ENCODE data around the gene GNB1L.

GNB1L gene

GRCh38 chr22:19760951-19761724 lies 93.5 kb downstream of the GNB1L start:
- DNase-seq, result no peak

DNA sequence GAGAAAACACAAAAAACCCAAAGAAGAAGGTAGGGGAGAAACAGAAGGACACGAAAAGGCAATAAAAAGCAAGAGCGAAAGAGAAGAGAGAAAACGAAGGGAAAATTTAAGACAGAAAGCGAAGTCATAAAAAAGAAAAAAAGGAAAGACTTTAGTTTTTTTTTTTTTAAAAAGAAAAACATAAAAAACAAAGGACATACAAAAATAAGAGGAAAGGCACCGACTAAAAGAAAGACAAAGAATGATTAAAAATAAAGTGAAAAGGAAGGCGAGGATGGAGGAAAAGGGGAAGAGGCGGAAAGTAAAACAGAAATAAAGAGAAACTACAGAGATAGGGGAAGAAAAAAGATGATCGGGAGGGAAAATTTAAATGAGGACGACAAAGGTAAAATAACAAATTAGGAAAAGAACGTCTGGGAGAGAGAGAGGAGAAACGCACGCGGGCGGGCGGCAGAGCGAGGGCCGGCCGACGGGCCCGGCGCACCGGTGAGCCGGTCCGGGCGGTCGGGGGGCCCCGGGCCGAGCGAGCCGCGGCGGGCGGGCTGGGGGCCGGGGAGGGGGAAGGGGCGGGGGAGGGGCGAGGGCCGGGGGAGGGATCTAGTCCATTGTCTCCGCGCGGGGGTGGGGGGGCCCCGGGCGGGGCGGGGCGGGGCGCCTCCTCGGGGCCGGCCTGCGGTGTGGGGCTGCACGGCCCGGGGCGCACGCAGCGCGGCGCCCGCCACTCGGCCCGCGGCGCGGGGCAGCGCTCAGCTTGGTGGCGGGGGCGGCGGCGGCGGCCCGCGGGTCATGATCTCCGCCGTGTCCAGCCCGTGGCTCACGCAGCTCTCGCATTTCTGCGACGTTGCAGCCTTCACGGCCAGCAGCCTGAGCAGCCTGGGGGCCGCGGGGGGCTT lies 94.4 kb downstream of the GNB1L start, which contains the start of gene TBX1:
Gene TBX1 (plus strand): TSS at position 721 of the 893 bp plus-strand sequence. CDS start 66 bp downstream, at position 787.
- DNase-seq, result no peak

GRCh38 chr22:19759427-19760057 lies 95.1 kb downstream of the GNB1L start:
- DNase-seq, result no peak

DNA sequence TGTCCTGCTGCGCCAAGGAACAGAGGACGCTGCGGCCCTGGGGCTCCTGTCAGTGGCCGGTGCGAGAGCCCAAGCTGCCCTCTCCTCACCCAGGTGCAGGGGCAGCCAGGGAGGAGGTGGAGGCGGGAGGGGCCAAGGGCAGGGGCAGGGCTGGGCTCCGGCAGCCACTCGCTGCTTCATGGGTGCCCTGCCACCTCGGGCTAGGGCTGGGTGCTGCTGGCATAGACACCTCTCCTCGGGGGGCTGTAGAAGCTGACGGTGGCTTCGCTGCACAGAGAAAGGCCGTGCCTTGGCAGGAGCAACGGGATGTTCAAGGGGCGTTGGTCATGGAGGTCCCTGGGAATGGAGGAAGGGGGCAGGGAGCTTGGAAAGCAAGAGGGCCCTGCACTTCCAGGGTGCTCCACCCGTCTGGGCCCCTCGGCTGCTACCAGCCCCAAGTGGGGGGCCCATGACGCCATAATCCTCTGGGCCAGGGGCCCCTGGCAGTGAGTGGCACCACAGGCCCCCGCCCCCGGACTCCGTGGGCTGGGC lies 95.7 kb downstream of the GNB1L start:
- DNase-seq, result no peak

DNA sequence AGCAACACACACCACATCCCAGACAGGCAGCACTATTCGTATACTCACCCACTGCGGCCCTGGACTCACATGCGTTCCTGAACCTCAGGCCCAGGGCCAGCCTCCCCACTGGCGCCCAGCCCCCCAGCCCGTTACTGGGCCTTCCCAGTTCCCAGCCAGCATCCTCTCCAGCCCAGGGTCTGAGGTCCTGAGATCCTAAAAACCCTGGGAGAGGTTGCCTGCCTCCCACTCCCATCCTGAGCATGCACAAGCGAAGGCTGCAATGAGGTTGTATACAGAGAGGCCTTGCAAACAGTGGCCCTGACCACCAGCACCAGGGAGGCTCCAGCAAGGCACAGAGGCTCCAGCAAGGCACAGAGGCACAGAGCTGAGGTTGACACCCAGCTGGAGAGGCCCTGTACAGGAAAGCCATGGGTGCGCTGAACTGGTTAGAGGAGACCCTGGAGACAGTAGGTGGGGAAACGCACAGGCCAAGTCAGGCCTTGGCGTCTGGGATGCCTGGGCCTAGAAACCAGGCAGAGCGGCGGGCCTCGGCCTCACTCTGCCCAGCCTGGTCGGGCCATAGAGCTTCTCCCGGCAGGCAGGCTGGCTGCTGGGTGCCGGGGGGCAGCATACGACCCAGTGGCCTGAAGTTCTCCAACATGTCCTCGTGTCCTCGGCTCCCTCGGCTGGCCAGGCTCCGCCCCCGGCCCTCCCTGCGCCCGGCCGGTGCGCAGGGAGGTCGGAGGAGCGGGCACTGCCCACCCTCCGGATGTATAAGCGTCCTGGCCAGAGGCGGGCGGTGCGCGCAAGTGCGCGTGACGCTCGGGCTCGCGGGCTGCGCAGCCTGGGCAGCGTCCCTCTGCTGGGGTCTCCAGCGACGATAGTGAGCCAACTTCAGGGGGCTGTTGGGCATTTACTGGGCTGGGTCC lies 96.4 kb downstream of the GNB1L start:
- DNase-seq, result no peak

GRCh38 chr22:19757140-19757984 lies 97.3 kb downstream of the GNB1L start:
- DNase-seq, result no peak

GRCh38 chr22:19756288-19757128 lies 98.2 kb downstream of the GNB1L start:
- no peak for DNase-seq

- no peak for DNase-seq
Observed at GRCh38 chr22:19755722-19756287, 98.9 kb downstream of the GNB1L start.

DNA sequence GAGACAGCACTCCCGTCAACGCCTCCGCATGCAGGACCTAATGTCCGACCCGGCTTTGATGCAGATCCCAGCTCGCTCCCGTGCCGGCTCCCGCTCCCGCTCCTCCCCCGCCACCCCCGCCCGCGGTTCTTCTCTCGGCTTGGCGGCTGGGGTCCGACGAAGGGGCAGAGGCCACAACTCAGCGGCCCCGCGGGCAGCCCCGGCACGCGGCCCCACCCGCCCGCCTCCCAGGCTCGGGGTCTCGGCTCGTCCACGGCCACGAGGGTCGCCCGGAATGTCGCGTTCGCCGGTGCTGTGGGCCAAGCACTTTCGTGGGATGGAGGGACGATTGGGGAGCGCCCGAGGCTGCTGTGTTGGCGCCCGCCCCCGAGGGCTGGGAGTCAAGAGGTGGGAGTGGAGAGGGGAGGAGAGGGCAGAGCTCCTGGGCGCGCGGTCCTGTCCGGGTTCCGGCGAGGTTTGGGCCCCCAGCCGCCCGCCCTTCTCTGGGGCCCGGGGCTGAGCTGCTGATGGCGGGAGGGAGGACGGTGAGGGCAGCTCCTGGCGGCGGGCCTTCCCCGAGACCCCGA lies 99.4 kb downstream of the GNB1L start:
- no peak for DNase-seq

DNA sequence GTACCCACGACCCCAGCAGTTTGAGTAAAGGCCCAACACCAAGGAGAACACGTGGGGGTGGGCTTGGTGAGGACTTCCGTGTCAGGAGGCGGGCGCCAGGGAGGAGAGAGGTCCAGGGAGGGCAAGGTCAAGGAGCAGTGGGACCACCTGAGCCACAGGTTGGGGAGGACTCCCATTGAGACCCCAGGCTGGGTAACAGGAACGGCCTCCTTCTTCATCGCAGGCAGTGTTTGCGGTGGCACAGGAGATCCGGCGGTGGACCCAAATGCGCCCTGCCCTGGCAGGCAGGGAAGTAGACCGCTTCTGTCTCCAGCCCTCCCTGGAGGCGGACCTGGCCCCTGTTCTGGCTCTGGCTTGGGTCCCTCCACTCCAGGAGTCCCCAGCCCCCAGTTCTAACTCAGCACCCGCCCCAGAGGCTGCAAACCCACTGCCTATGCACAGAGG lies 100.0 kb downstream of the GNB1L start:
- no peak for DNase-seq

DNA sequence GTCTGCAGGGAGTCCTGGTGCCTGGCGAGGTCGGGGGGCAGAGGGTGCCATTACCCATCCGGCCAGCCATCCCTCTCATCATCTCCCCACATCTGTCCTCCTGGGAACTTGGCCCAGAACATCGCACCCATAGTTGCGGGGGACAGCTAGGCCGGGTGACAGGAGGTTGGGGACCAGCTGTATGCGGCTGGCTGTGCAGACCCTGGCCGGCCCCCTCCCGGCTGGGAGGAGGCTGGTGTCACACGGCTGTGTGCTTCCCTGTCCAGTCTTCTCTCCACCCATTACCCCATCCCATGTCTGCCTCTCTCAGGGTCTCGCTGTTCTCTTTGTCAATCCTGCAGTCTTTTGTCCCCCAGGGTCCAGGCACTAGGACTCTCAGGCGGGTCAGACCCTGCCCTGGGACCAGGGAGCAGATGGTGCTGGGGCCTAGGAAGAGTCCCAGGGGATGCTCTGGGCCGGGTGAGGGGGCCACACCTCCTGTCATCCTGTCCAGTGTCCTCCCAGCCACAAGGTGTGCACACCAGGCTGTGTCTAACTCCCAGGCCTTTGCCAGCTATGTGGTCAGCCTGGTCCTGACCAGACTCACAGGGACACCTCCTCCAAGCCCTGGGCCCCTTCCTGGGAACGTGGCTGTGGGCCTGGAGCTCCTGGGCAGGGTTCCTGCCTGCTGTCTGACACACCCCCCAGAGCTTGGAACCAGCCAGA lies 100.5 kb downstream of the GNB1L start:
- DNase-seq, result no peak

DNA sequence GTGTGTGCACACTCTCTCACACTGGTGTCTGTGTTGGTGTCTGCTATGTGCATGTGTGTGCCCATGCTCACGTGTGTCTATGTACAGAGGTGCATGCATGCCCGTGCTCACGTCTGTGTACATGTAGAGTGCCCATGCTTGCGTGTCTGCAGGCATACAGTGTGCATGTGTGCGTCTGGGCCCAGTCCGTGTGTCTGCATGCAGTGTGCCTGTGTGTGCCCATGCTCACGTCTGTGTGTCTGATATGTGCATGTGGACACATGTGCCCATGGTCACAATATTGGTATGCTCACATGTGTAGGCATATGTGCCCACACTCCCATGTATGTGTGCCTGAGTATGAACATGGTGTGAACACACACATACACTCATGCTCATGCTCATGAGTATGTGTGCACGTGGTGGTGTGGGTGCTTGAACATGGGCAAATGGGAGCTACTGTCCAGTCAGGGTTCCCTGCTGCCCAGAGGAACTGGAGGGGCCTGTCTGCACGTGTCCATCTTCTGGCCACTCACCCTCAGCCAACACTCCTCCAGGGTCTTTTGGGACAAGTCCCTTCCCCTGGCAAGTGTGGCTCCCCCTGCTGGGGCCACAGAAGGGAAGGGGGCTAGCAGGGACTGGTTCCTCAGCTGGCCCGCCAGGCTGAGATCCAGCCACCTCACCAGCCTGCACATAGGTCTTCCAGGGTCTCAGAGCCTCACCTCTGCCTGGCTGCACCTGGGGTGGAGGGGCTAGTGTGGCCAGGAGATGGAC lies 101.4 kb downstream of the GNB1L start:
- no peak for DNase-seq

DNA sequence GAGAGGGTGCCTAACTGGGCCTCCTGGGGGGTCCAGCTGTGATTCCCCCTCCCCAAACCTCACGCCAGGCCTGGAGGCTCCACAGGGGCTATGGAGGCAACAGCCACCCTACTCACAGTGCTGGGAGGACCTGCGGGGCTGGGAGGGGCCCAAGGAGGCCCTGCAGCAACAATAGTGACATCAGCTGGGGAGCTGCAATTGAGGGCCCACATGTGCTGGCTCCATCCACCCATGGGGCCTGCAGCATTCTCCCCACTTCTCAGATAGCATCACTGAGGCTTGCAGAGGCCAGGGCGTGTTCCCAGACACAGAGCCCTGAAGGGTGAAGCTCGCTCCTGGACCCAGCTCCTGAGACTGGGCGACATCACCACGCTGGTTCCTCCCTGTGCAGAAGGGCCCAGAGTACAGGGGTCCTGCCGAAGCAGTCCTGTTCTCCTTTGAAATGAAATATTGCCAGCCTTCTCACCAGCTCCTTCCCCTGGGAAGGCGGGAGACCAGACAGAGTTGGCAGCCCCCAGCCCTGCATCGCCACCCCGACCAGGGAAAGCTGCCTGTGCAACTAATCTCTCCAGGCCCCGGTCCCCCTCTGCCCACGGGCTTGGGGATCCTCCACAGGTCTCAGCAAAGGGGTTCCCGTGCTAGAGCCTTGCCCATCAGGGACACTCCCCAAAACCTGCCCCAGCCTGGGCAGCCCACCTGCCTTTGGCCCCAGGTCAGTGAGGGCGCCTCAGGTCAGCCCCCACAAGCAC lies 103.0 kb downstream of the GNB1L start:
- no peak for DNase-seq

DNA sequence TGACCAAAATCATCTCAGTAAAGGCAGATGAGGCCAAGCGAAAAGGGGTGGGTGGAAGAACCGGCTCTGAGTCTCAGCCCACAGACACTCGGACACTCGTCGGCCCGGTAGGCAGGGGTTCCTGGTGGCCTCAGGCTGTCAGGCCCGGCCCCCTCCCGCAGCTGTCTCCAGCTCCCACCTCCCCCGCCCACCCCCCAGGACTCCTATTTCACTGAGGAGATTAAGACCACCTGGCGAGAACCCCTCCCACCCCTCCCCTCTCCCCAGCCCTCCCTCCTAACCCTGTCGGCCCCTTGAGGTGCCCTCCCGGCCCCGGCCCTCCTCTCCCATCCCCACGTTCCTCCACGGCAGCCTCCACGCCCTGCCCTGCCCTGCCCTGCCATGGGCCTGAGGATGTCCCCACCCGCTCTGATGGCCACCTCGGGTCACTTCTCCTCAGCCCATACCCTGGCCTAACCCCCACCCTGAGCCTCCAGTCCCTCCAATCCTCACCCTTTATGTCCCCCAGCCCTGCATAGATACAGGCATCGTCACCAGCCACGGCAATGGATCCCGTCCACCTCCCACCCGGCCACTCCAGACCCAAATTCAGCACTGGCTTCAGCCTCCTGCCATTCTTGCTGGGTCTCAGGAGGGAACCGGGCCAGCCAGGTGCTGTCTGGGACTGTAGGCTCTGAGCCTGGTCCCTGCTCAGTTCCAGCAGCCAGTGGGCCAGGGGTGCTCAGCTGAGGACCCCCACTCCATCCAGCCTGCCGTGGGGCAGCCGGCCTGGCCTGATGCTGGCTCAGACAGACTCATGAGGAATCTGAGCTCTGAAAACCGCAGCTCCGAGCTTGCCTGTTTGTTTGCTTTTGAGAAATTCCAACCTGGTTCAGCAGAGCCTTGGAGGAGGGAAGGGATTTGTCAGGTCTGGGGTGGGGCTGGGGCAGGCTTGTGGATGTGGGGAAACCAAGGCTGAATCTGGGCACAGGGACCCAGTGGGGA lies 103.9 kb downstream of the GNB1L start:
- no peak for DNase-seq

- DNase-seq, result no peak
Observed at GRCh38 chr22:19749876-19750275, 104.8 kb downstream of the GNB1L start.
